ENCODE measurements around the gene COL13A1.
A peak's percentile ranks its signal among the peaks of the same experiment; 100 is the strongest.

The COL13A1 gene

DNA sequence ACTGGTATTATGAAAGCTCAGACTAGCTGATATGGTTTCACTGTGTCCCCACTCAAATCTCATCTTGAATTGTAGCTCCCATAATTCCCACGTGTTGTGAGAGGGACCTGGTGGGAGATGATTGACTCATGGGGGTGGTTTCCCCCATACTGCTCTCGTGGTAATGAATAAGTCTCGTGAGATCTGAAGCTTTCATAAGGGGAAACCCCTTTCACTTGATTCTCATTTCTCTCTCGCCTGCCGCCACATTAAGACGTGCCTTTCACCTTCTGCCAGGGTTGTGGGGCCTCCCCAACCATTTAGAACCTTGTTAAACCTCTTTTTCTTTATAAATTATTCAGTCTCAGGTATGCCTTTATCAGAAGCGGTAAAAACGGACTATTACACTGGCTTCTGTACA is 40.3 kb downstream of the COL13A1 start:
- H3K27ac ChIP-seq, result no peak overlapping the region
- DNase-seq (ENCODE audit: low read depth, low spot score), result no peak

- DNase-seq (ENCODE audit: low read depth, low spot score), result no peak
Observed at GRCh38 chr10:69842882-69843281, 41.2 kb downstream of the COL13A1 start.

GRCh38 chr10:69843923-69844322 is 42.2 kb downstream of the COL13A1 start:
- no peak for DNase-seq (ENCODE audit: low read depth, low spot score)
- H3K27ac ChIP-seq, result no peak overlapping the region

More at GRCh38 chr10:69842882-69843281, 41.2 kb downstream of the COL13A1 start:
- no peak overlapping the region for H3K27ac ChIP-seq

- no peak for DNase-seq (ENCODE audit: low read depth, low spot score)
- H3K27ac ChIP-seq, result no peak overlapping the region
Observed at GRCh38 chr10:69844698-69845097, 43.0 kb downstream of the COL13A1 start.

DNA sequence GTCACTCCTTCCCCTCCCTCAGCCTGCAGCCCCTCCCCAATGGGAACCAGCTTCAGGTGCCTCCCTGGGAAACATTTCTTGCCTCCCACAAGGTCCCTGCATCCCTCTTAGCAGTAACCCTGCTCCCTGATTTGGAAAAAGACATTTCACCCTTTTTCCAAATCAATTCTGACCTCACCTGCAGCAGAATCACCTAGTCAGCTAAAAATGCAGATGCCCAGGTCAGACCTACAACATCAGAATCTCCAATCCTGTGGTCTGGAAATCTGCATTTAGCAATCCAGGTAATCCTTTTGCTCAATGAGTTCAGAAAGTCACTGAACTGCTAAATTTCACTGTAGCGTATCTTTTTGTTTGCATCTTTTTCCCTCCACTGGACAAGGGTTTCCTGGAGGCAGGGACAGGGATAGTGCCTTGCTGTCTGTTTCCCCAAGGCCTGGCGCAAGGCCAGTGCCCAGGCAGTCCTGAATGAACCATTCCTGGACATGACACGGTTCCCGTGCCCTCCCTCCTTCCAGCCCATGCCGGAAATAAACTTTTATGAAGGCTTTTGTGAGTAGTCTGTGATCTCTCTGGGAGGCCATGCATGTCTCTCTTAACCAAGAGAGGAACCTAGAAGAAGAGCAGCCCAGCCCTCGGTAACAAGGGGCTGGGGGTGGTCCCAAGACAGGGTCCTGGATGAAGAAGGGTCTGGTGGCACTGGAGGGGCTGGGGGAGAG is 44.0 kb downstream of the COL13A1 start:
- no peak for DNase-seq (ENCODE audit: low read depth, low spot score)

GRCh38 chr10:69846293-69846921 is 44.7 kb downstream of the COL13A1 start:
- DNase-seq (ENCODE audit: low read depth, low spot score), result no peak
- no peak overlapping the region for H3K27ac ChIP-seq

More for the DNA sequence above, 44.0 kb downstream of the COL13A1 start:
- no peak overlapping the region for H3K27ac ChIP-seq

GRCh38 chr10:69847458-69847857 is 45.8 kb downstream of the COL13A1 start:
- no peak for DNase-seq (ENCODE audit: low read depth, low spot score)
- no peak overlapping the region for H3K27ac ChIP-seq

DNA sequence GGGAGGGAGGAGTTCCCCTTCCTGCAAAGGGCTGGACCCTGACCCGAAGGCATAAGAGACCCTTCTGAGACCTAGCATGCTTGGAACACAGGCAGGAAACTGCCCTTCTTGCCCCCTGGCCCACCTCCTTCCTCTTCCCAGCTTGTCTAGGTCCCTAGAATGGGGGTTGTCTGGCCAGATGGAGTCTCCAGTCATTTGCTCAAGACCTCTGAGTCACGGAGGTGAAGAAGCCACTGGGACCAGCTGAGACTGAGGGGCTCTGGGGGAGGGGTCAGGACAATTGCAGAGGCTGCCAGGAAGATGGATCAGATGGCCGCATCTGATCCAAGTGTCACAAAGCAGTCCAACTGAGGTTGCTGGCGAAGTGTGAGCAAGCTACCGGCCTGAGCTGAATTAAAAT is 46.2 kb downstream of the COL13A1 start:
- H3K27ac ChIP-seq, result no peak overlapping the region
- no peak for DNase-seq (ENCODE audit: low read depth, low spot score)

DNA sequence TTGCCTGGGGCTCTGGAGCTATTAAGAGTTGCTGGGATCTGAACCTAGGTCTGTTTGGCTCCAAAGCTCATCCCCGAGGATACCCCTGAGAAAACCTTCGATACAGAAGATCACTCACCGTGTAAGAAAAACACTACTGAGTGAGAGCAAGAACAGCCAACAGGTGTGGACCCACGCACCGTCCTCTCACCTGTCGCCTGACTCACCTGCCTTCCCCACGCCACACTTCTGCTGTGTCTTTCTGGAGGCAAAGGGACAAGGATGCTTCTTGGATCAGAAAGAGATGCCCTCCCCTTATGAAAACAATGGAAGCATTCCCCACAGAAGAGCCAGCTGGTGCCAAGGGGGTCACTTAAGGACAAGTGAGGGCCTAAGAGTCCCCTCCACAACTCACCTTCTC is 46.7 kb downstream of the COL13A1 start:
- H3K27ac ChIP-seq, result no peak overlapping the region
- DNase-seq (ENCODE audit: low read depth, low spot score), result no peak

DNA sequence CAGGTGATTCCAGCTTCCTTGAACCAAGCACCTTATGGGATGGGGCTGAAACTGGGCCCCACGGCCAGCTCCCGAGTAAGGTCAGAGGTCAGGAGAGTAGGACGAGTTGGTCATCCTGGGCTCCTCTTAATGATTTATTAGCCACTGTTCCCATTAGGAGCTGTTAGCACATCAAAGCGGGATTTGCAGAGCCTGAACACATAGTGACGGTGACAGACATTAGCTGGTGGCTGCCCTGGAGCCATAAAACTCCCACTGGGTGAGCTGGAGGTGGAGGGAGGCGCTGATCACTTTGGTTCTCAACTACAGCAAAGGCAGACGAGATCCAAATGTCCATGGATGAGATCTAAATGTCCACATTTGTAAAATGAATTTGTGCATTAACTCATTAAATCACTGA is 48.1 kb downstream of the COL13A1 start:
- no peak overlapping the region for H3K27ac ChIP-seq
- no peak for DNase-seq (ENCODE audit: low read depth, low spot score)

DNA sequence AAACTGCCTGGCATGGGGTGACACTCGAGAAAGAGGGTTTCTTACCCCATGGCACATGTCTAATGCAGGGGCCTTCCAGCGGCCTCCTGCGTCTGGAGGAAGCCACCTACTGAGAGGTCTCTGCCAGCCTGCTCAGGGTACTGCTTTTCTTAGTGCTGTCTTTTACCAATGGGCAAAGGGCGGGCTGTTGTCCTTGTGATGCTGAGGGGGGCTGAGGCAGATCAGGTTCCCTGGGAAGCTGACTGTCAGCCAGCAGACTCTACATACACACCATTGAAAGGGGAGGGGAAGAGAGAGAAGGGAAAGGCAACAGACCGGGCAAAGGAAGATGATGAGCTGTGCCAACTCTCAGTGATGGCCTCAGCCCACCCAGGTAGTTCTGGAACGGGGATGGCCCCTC is 48.7 kb downstream of the COL13A1 start:
- no peak overlapping the region for H3K27ac ChIP-seq
- no peak for DNase-seq (ENCODE audit: low read depth, low spot score)

GRCh38 chr10:69851306-69851705 is 49.6 kb downstream of the COL13A1 start:
- no peak overlapping the region for H3K27ac ChIP-seq

DNA sequence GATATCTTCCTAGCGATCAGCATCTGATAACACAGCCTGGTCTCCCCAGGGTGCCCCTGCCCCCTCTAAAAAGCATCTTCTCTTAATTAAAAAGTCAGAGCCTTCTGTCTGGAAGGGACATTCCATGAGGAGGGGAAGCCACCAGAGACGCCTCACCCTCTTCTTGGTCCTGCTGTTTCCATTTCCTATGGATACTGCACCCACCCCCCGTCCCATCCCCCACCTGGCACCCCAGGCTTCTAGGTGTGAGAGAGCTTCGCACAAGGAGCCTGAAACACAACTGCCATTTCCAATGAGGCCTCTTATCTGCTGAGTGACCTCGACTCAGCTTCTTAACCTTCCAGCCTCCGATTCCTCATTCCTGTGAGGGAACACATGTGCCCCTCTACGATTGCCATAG is 51.4 kb downstream of the COL13A1 start:
- no peak overlapping the region for H3K27ac ChIP-seq
- no peak for DNase-seq (ENCODE audit: low read depth, low spot score)

More at GRCh38 chr10:69851306-69851705, 49.6 kb downstream of the COL13A1 start:
- DNase-seq (ENCODE audit: low read depth, low spot score), result no peak

GRCh38 chr10:69854511-69855345 is 53.0 kb downstream of the COL13A1 start:
- H3K27ac ChIP-seq, result no peak overlapping the region
- DNase-seq (ENCODE audit: low read depth, low spot score), result no peak

DNA sequence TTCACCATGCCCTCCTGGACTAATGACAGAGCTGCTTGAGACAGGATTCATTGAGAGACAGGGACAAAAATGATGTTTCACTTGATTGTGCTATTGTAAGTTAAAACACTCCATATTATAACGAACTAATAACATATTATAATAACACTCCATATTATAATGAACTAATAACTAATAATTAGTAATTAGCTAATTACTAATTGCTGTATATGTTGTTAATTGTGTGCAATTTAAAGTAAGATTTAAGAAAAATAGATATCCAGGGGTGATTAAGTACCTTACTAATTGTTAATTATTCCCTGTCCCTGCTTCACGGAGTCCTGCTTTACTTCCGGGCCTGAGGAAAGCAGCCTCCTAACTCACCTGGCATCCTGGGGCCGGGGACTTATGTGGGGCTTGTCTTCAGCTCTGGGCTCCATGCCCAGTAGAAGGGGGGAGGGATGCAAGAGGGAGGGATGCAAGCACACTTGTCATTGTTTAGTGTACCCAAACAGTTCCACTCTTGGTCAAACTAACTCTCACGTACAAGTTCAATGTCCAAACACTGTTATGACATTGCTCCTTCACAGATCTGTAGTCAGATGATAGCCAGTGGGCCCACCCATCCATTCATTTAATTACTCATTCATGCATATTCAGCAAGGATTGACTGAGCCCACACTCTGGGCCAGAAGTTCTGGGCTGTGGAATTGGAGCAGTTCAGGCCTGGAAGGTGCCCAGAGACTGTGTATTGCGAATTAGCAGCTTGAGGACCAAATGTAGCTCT is 53.8 kb downstream of the COL13A1 start:
- no peak overlapping the region for H3K27ac ChIP-seq
- DNase-seq (ENCODE audit: low read depth, low spot score), result no peak

DNA sequence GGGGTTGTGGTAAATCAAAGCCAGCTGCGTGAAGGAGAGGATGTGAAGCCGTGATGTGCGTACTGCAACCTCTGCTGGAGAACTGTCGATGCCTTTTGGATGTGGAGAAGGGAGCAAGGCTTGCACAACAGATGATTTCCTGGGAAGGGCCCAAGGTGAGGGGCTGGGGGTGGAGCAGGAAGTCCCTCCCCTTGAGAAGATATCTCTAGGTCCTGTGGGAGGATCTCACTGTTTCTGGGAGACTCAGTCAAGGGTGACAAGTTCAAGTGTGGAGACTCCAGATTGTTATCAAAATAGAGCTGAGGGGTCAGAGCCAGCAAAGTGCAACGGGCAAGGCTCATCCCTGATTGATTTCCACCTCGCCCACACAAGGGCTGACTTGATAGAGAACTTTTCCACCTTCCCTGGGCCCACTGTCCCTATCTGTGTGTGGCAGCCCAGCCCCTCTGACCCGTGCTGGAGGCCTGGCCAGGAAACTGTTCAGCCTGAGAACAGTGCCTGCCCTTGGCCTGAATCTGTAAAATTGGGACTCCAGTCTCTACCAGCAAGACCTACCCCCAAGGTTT is 55.0 kb downstream of the COL13A1 start:
- DNase-seq (ENCODE audit: low read depth, low spot score), result no peak
- H3K27ac ChIP-seq, result no peak overlapping the region

GRCh38 chr10:69858201-69858600 is 56.5 kb downstream of the COL13A1 start:
- DNase-seq (ENCODE audit: low read depth, low spot score), result no peak
- H3K27ac ChIP-seq, result no peak overlapping the region

- no peak overlapping the region for H3K27ac ChIP-seq
- DNase-seq (ENCODE audit: low read depth, low spot score), result no peak
Observed at GRCh38 chr10:69860271-69860670, 58.6 kb downstream of the COL13A1 start.

- no peak overlapping the region for H3K27ac ChIP-seq
Observed at GRCh38 chr10:69861251-69862240, 59.8 kb downstream of the COL13A1 start.

More at GRCh38 chr10:69861251-69862240, 59.8 kb downstream of the COL13A1 start:
- DNase-seq (ENCODE audit: low read depth, low spot score), result peak; percentile 70

Measured in epithelial cell of prostate (primary cell).